Endothelial cell of umbilical vein (primary cell): ENCODE measurements around the gene EXOC6B. TPM values are rescaled to one million over a fixed set of nuclear protein-coding genes. Genes with fewer than 3 reads are reported as not detected.

ENCODE experiments used
- BruUV-seq: library from RNA; stranded (reverse); fragments of 400-500 nt; replicated peaks from 2 replicates; lab custom pipeline; 2021; lab: Mats Ljungman, UMichigan
- CTCF ChIA-PET: fragments of 300-600, 350-600 bp; sonication (Branson Sonifier 250); formaldehyde crosslinking; loops from one replicate; lab custom pipeline; 2021; ENCODE audit warnings: antibody characterized with exemption, inconsistent platforms; lab: Charles Lee
- POLR2A ChIA-PET: fragments of 300-600, 350-600 bp; sonication (Branson Sonifier 250); formaldehyde crosslinking; loops from one replicate; lab custom pipeline; 2021; ENCODE audit warnings: antibody characterized with exemption, inconsistent platforms; lab: Charles Lee
- DNase-seq: peaks from one replicate; pipeline ENCODE4 v3.0.0-alpha.2; 2011; ENCODE audit warnings: low read depth, low spot score
- FAIRE-seq: peaks from 2 replicates; lab custom pipeline; 2011; peaks lifted over from hg19 to GRCh38; lab: Jason Lieb, UNC
- H2AFZ ChIP-seq: 2 replicates; pipeline ENCODE4 v1.6.0; 2012; ENCODE audit warnings: low read depth, low read length, control low read depth, inconsistent platforms
- H3K27ac ChIP-seq: 2 replicates; pipeline ENCODE4 v1.5.1; 2011; ENCODE audit warnings: low read depth, mild to moderate bottlenecking, control low read depth, low read length, moderate library complexity; ENCODE audit not compliant: insufficient read depth
- H3K27me3 ChIP-seq, 2 experiments: 2 replicates each; pipeline versions ENCODE4 v1.6.0 to v1.6.1; 2011; ENCODE audit warnings: low read length in 2 of 2, mixed read lengths in 1 of 2; ENCODE audit not compliant: control insufficient read depth in 2 of 2, insufficient read depth in 2 of 2
- H3K36me3 ChIP-seq, 2 experiments: 2 replicates in 1 of 2; 3 replicates in 1 of 2; pipeline ENCODE4 v1.5.1; 2011; ENCODE audit warnings: low read length in 2 of 2, mild to moderate bottlenecking in 1 of 2, moderate library complexity in 1 of 2; ENCODE audit not compliant: control insufficient read depth in 2 of 2, insufficient read depth in 2 of 2; ENCODE audit errors: extremely low read depth in 1 of 2
- H3K4me1 ChIP-seq: 3 replicates; pipeline ENCODE4 v1.5.1; 2011; ENCODE audit warnings: mild to moderate bottlenecking, low read length; ENCODE audit not compliant: control insufficient read depth, insufficient read depth; ENCODE audit errors: extremely low read depth
- H3K4me2 ChIP-seq: 2 replicates; pipeline ENCODE4 v1.6.1; 2011; ENCODE audit warnings: low read length, control low read depth, mixed read lengths; ENCODE audit not compliant: insufficient read depth
- H3K4me3 ChIP-seq, 3 experiments: fragments of 200-600 bp in 1 of 3; sonication (generic), shearing (Covaris generic) in 1 of 3; replicated peaks in 1 of 3; 2 replicates each; pipeline ENCODE4 v1.5.1; 2011 to 2016; ENCODE audit warnings: control low read depth in 3 of 3, low read length in 3 of 3, mild to moderate bottlenecking in 2 of 3, inconsistent platforms in 1 of 3, low read depth in 1 of 3, moderate library complexity in 1 of 3; ENCODE audit not compliant: insufficient read depth in 1 of 3
- H3K79me2 ChIP-seq: 2 replicates; pipeline ENCODE4 v1.6.0; 2012; ENCODE audit warnings: low read length, inconsistent platforms; ENCODE audit not compliant: control insufficient read depth, insufficient read depth
- H3K9ac ChIP-seq: replicated peaks from 2 replicates; pipeline ENCODE3; 2011; ENCODE audit warnings: low read length, control low read depth; ENCODE audit not compliant: insufficient read depth; ENCODE audit errors: extremely low read depth
- H3K9me1 ChIP-seq: replicated peaks from 3 replicates; pipeline ENCODE4 v1.6.0; 2011; ENCODE audit warnings: mild to moderate bottlenecking, low read length; ENCODE audit not compliant: control insufficient read depth, insufficient read depth; ENCODE audit errors: extremely low read depth
- H3K9me3 ChIP-seq: replicated peaks from 2 replicates; pipeline ENCODE4 v1.5.1; 2012; ENCODE audit warnings: low read length, inconsistent platforms; ENCODE audit not compliant: control insufficient read depth, insufficient read depth
- H4K20me1 ChIP-seq: replicated peaks from 2 replicates; pipeline ENCODE3; 2011; ENCODE audit warnings: mild to moderate bottlenecking, low read length; ENCODE audit not compliant: control insufficient read depth, insufficient read depth; ENCODE audit errors: extremely low read depth
- CTCF ChIP-seq, 2 donors: IDR thresholded peaks; 1 replicate in 1 of 2; 2 replicates in 1 of 2; pipeline ENCODE4 v1.5.1; 2011; ENCODE audit warnings: low read length in 2 of 2, mild to moderate bottlenecking in 2 of 2, moderate library complexity in 2 of 2, control low read depth in 1 of 2, inconsistent platforms in 1 of 2, low read depth in 1 of 2; ENCODE audit not compliant: insufficient read depth in 1 of 2; ENCODE audit errors: extremely low read depth in 1 of 2
- EZH2 ChIP-seq: IDR thresholded peaks from 2 replicates; pipeline ENCODE4 v1.6.1; 2012; ENCODE audit warnings: borderline replicate concordance, low read depth, mild to moderate bottlenecking, moderate library complexity, low read length, inconsistent platforms; ENCODE audit not compliant: severe bottlenecking
- FOS ChIP-seq: IDR thresholded peaks from 2 replicates; pipeline ENCODE4 v1.6.1; 2011; ENCODE audit warnings: mild to moderate bottlenecking, low read length, moderate library complexity, borderline replicate concordance; ENCODE audit not compliant: insufficient read depth
- GATA2 ChIP-seq: IDR thresholded peaks from 2 replicates; pipeline ENCODE4 v1.7.0; 2011; ENCODE audit warnings: low read depth, mild to moderate bottlenecking, moderate library complexity, mixed read lengths, low read length; ENCODE audit not compliant: insufficient read length, insufficient read depth
- JUN ChIP-seq: IDR thresholded peaks from 2 replicates; pipeline ENCODE4 v1.6.1; 2011; ENCODE audit warnings: borderline replicate concordance, low read depth; ENCODE audit not compliant: insufficient read length, insufficient read depth
- MAX ChIP-seq: IDR thresholded peaks from 2 replicates; pipeline ENCODE4 v1.6.1; 2011; ENCODE audit not compliant: insufficient read depth, insufficient read length
- MYC ChIP-seq: IDR thresholded peaks from one replicate; pipeline ENCODE4 v1.6.1; 2011; ENCODE audit warnings: mild to moderate bottlenecking, low read depth, low read length
- POLR2A ChIP-seq: IDR thresholded peaks from 2 replicates; pipeline ENCODE4 v1.6.1; 2012; ENCODE audit warnings: low read depth, mild to moderate bottlenecking, control low read depth, low read length
- POLR2AphosphoS5 ChIP-seq: IDR thresholded peaks from 2 replicates; pipeline ENCODE4 v1.6.1; 2012; ENCODE audit warnings: low read depth, mild to moderate bottlenecking, control low read depth, low read length, moderate library complexity; ENCODE audit not compliant: insufficient read depth
- dilution Hi-C: fragments of 300-500 bp; cut with MboI; formaldehyde crosslinking; loops from one replicate; pipeline ENCODE4 v1.15.0; 2019; ENCODE audit warnings: low sequenced_read_pairs; ENCODE audit not compliant: extremely low pct_ligation_motif_present
- intact Hi-C: fragments of 100-400 bp; cut with micrococcal nuclease; formaldehyde crosslinking; loops from one replicate; pipeline ENCODE4 v1.10.0; 2022
- polyA plus RNA-seq, 4 experiments: library from polyadenylated mRNA; depleted of rRNA in 3 of 4; stranded (reverse) in 3 of 4; unstranded in 1 of 4; fragments of >200 nt; gene quantifications; 2 replicates each; pipeline versions ENCODE4 v1.2.1 to v1.2.3, GENCODE V29; 2011 to 2012; ENCODE audit warnings: missing spikeins in 1 of 4
- total RNA-seq: library from RNA; stranded (reverse); gene quantifications from 2 replicates; pipeline ENCODE4 v1.2.3, GENCODE V29; 2021

EXOC6B gene
- total and polyA plus RNA-seq, 2 donors (not counting 3 experiments of a cell fraction or from before 2014, with no cell fraction given) = 10.8 to 34.8 TPM

GRCh38 chr2:72572501-72572900 is 253.3 kb downstream of the EXOC6B start:
- no peak for FAIRE-seq
- Histone ChIP-seq H3K36me3 (no peaks in the 10 kb centered on the region), H3K79me2 (no peaks in the 10 kb centered on the region), H3K27ac (no peak overlapping the region), H3K4me1 (no peaks in the 10 kb centered on the region), H4K20me1 (no peaks in the 10 kb centered on the region), H3K27me3 (no peaks in the 10 kb centered on the region), H3K9me1 (no peaks in the 10 kb centered on the region), H3K9me3 (no peaks in the 10 kb centered on the region), H2AFZ (no peak overlapping the region), H3K4me3 (no peak overlapping the region), H3K4me2 (no peak overlapping the region), H3K9ac (no peak overlapping the region)
- dilution Hi-C loops (no loop called here), intact Hi-C loops (loop anchor here (10.0 kb wide), 1 partner anchor 248 kb away; no protein-coding TSS in a partner anchor)
- no TSS peak for BruUV-seq
- no peak for TF ChIP-seq JUN
- CTCF ChIA-PET = interaction anchor here (1.6 to 1.8 kb wide), 2 partner anchors 11 to 648 kb away, joined by 8 to 10 read pairs; no protein-coding TSS in a partner anchor
- POLR2A ChIA-PET = interaction anchor here (0.5 kb wide), 1 partner anchor 1253 kb away, joined by 3 read pairs; no protein-coding TSS in a partner anchor
- no peak for DNase-seq

- Histone ChIP-seq H2AFZ (no peak overlapping the region), H3K4me3 (no peak overlapping the region), H3K4me1 (no peaks in the 10 kb centered on the region), H3K27ac (no peak overlapping the region), H3K4me2 (no peak overlapping the region), H3K79me2 (no peaks in the 10 kb centered on the region), H3K27me3 (no peaks in the 10 kb centered on the region), H3K9me1 (no peaks in the 10 kb centered on the region), H3K9ac (no peak overlapping the region), H3K9me3 (no peaks in the 10 kb centered on the region), H4K20me1 (no peaks in the 10 kb centered on the region), H3K36me3 (no peaks in the 10 kb centered on the region)
- intact Hi-C loops (loop anchor here (10.0 kb wide), 1 partner anchor 246 kb away; no protein-coding TSS in a partner anchor), dilution Hi-C loops (no loop called here)
- no peak for FAIRE-seq
- CTCF ChIA-PET = interaction anchor here (1.1 kb wide), 1 partner anchor 646 kb away, joined by 3 read pairs; no protein-coding TSS in a partner anchor
- DNase-seq = no peak
- TF ChIP-seq POLR2A (no peak), FOS (no peak), POLR2AphosphoS5 (no peak), MAX (no peak), MYC (no peak), JUN (no peak), EZH2 (no peak), CTCF (IDR thresholded peaks at IDR 0.05; ENCODE audit: extremely low read depth in 1 of 2, insufficient read depth in 1 of 2, low read depth in 1 of 2, low read length in 2 of 2) (no peak), GATA2 (no peak)
- BruUV-seq = no TSS peak
- POLR2A ChIA-PET = no interaction called here
These were observed 255.4 kb downstream of the EXOC6B start for GRCh38 chr2:72570413-72570812.
